SU-DHL-6 (cell line): ENCODE data around the gene ANXA11.
"Not testable (repeated sequence)": the region's sequence is repeated elsewhere in the genome, so short reads cannot be mapped to it uniquely, and the experiment has no call there.

Experiments
- CTCF ChIP-seq: fragments of 200-600 bp; sonication (generic); IDR thresholded peaks from one replicate; pipeline ENCODE4 v1.5.1; 2017; ENCODE audit warnings: antibody characterized with exemption, mild to moderate bottlenecking, low read length, moderate library complexity; ENCODE audit not compliant: insufficient read depth, poor library complexity, severe bottlenecking
- EZH2phosphoT487 ChIP-seq: fragments of 200-600 bp; sonication (generic), shearing (Covaris generic); conservative IDR thresholded peaks from 2 replicates; pipeline ENCODE4 v1.6.1; 2018; ENCODE audit warnings: mild to moderate bottlenecking, antibody characterized with exemption, low read length, moderate library complexity, mixed read lengths

GRCh38 chr10:80214368-80214982, 9.1 kb upstream of the ANXA11 start:
- not testable (repeated sequence) for TF ChIP-seq CTCF, EZH2phosphoT487
